GM19043 (cell line): ENCODE results near the gene ADM2.
"Not testable (repeated sequence)": the region's sequence is repeated elsewhere in the genome, so short reads cannot be mapped to it uniquely, and the experiment has no call there.

ENCODE experiments used
- ATAC-seq: cut with Tn5 transposase; IDR thresholded peaks from one replicate; pipeline ENCODE4 v1.9.1; 2021; ENCODE audit warnings: low read depth; ENCODE audit not compliant: unreplicated experiment

The ADM2 gene

GRCh38 chr22:50505276-50505775 is 24.0 kb downstream of the ADM2 start:
- no peak for ATAC-seq

GRCh38 chr22:50505776-50506610 is 24.6 kb downstream of the ADM2 start:
- ATAC-seq = no peak

- ATAC-seq = no peak
These were observed 25.5 kb downstream of the ADM2 start for GRCh38 chr22:50506611-50507420.

- peak; percentile 40 for ATAC-seq
These were observed 26.2 kb downstream of the ADM2 start, which contains the start of gene LMF2 for GRCh38 chr22:50507421-50507990. LMF2 (minus strand) TSS chr22:50507702; CDS start chr22:50507675, 27 bp downstream.

- ATAC-seq = peak; percentile 75
These were observed 26.9 kb downstream of the ADM2 start, which contains the start of gene NCAPH2 for GRCh38 chr22:50507991-50508884. NCAPH2 (plus strand) TSS chr22:50508224; CDS start chr22:50508338, 114 bp downstream.

- no peak for ATAC-seq
These were observed 27.6 kb downstream of the ADM2 start for GRCh38 chr22:50508897-50509296.

- no peak for ATAC-seq
These were observed 31.8 kb downstream of the ADM2 start for GRCh38 chr22:50513175-50513574.

GRCh38 chr22:50516068-50516467 is 34.7 kb downstream of the ADM2 start:
- ATAC-seq = no peak

- no peak for ATAC-seq
These were observed 35.5 kb downstream of the ADM2 start for GRCh38 chr22:50516891-50517290.

GRCh38 chr22:50517495-50518260 is 36.3 kb downstream of the ADM2 start:
- ATAC-seq = no peak

- no peak for ATAC-seq
These were observed 37.3 kb downstream of the ADM2 start for GRCh38 chr22:50518606-50519005.

- ATAC-seq = no peak
These were observed 37.8 kb downstream of the ADM2 start for GRCh38 chr22:50519151-50519550.

GRCh38 chr22:50520184-50520583 is 38.8 kb downstream of the ADM2 start:
- ATAC-seq = not testable (repeated sequence)

GRCh38 chr22:50520826-50521453 is 39.6 kb downstream of the ADM2 start:
- ATAC-seq = no peak

GRCh38 chr22:50521710-50522109 is 40.4 kb downstream of the ADM2 start:
- ATAC-seq = no peak

- ATAC-seq = no peak
These were observed 41.0 kb downstream of the ADM2 start for GRCh38 chr22:50522208-50522805.

- ATAC-seq = no peak
These were observed 41.6 kb downstream of the ADM2 start for GRCh38 chr22:50522806-50523438.

- ATAC-seq = no peak
These were observed 42.1 kb downstream of the ADM2 start for GRCh38 chr22:50523458-50523805.
